Suprapubic skin (tissue), 3 donors: ENCODE measurements around the gene GLIS1.
"Not testable (repeated sequence)": the region's sequence is repeated elsewhere in the genome, so short reads cannot be mapped to it uniquely, and the experiment has no call there.

Experiments
- POLR2AphosphoS5 ChIP-seq, 3 donors: sonication (generic); formaldehyde crosslinking; IDR thresholded peaks; one replicate each; pipeline ENCODE4 v1.6.1; 2017; ENCODE audit warnings: antibody characterized with exemption in 3 of 3
- TF ChIP-seq, protein P1 (sequence below), 2 donors: fragments of 200-600 bp in 1 of 2; fragments of 450-650 bp in 1 of 2; sonication (generic) in 1 of 2; IDR thresholded peaks; one replicate each; pipeline ENCODE4 v1.5.1; 2016 to 2019; ENCODE audit warnings: antibody characterized with exemption in 2 of 2, mild to moderate bottlenecking in 1 of 2, moderate library complexity in 1 of 2

DNA sequence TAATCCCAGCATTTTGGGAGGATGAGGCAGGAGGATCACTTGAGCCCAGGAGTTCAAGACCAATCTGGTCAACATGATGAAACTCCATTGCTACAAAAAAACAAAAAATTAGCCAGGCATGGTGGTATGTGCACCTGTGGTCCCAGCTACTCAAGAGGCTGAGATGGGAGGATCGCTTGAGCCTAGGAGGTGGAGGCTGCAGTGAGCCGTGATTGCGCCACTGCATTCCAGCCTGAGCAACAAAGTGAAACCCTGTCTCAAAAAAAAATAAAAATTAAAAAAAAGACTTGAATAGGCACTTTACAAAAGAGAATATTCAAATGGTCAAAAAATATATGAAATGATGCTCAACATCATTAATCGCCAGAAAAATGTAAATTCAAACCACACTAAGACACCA is 91.0 kb downstream of the GLIS1 start:
- TF ChIP-seq, protein P1, sequence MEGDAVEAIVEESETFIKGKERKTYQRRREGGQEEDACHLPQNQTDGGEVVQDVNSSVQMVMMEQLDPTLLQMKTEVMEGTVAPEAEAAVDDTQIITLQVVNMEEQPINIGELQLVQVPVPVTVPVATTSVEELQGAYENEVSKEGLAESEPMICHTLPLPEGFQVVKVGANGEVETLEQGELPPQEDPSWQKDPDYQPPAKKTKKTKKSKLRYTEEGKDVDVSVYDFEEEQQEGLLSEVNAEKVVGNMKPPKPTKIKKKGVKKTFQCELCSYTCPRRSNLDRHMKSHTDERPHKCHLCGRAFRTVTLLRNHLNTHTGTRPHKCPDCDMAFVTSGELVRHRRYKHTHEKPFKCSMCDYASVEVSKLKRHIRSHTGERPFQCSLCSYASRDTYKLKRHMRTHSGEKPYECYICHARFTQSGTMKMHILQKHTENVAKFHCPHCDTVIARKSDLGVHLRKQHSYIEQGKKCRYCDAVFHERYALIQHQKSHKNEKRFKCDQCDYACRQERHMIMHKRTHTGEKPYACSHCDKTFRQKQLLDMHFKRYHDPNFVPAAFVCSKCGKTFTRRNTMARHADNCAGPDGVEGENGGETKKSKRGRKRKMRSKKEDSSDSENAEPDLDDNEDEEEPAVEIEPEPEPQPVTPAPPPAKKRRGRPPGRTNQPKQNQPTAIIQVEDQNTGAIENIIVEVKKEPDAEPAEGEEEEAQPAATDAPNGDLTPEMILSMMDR (IDR thresholded peaks at IDR 0.05): not testable (repeated sequence)
- not testable (repeated sequence) for TF ChIP-seq POLR2AphosphoS5 (IDR thresholded peaks at IDR 0.05)
